OCI-LY3 (cell line): Measurements from ENCODE around the gene DDAH2.

ENCODE experiments used
- H2AFZ ChIP-seq: fragments of 200-600, 300-600 bp; shearing (Covaris generic); 2 replicates; pipeline ENCODE4 v1.6.0; 2014; ENCODE audit warnings: antibody characterized with exemption, low read depth, low read length
- H3K27ac ChIP-seq: fragments of 200-600, 300-600 bp; sonication (generic); 2 replicates; pipeline ENCODE4 v1.5.1; 2014; ENCODE audit warnings: mild to moderate bottlenecking, low read length, moderate library complexity, mixed read lengths
- H3K27me3 ChIP-seq: fragments of 200-600, 300-600 bp; sonication (generic); 2 replicates; pipeline ENCODE4 v1.6.1; 2014; ENCODE audit warnings: low read depth, low read length, mixed read lengths
- H3K36me3 ChIP-seq: fragments of 200-600, 300-600 bp; sonication (generic); replicated peaks from 2 replicates; pipeline ENCODE3; 2014; ENCODE audit warnings: low read depth, low read length, mixed read lengths
- H3K4me1 ChIP-seq: fragments of 300-600, 200-600 bp; sonication (generic); 2 replicates; pipeline ENCODE4 v1.6.1; 2014; ENCODE audit warnings: low read length, mixed read lengths
- H3K4me2 ChIP-seq: fragments of 200-600, 300-600 bp; sonication (generic); 2 replicates; pipeline ENCODE4 v1.6.1; 2014; ENCODE audit warnings: low read length, mixed read lengths
- H3K4me3 ChIP-seq: fragments of 300-600, 200-600 bp; sonication (generic); 2 replicates; pipeline ENCODE4 v1.5.1; 2014; ENCODE audit warnings: antibody characterized with exemption, mild to moderate bottlenecking, low read length, moderate library complexity
- H3K79me2 ChIP-seq: fragments of 300-600, 200-600 bp; shearing (Covaris generic); 2 replicates; pipeline ENCODE4 v1.6.1; 2014; ENCODE audit warnings: mild to moderate bottlenecking, low read length, mixed read lengths
- H3K9ac ChIP-seq: fragments of 300-600, 200-600 bp; shearing (Covaris generic); 2 replicates; pipeline ENCODE4 v1.6.0; 2014; ENCODE audit warnings: mild to moderate bottlenecking, low read length, moderate library complexity
- H3K9me3 ChIP-seq: fragments of 200-600, 300-600 bp; shearing (Covaris generic); 2 replicates; pipeline ENCODE4 v1.6.1; 2014; ENCODE audit warnings: low read length, mixed read lengths; ENCODE audit not compliant: insufficient read depth
- H4K20me1 ChIP-seq: fragments of 200-600, 300-600 bp; sonication (generic); 2 replicates; pipeline ENCODE4 v1.6.1; 2016; ENCODE audit warnings: low read length, mixed read lengths; ENCODE audit not compliant: insufficient read depth
- EZH2phosphoT487 ChIP-seq: fragments of 200-600 bp; shearing (Covaris generic); IDR thresholded peaks from 2 replicates; pipeline ENCODE4 v1.6.1; 2018; ENCODE audit warnings: antibody characterized with exemption, mixed run types, low read depth
- TF ChIP-seq, protein P1 (sequence below): fragments of 200-600, 300-600 bp; sonication (generic); IDR thresholded peaks from 2 replicates; pipeline ENCODE4 v1.5.1; 2014; ENCODE audit warnings: antibody characterized with exemption, low read length, low read depth

Gene DDAH2

DNA sequence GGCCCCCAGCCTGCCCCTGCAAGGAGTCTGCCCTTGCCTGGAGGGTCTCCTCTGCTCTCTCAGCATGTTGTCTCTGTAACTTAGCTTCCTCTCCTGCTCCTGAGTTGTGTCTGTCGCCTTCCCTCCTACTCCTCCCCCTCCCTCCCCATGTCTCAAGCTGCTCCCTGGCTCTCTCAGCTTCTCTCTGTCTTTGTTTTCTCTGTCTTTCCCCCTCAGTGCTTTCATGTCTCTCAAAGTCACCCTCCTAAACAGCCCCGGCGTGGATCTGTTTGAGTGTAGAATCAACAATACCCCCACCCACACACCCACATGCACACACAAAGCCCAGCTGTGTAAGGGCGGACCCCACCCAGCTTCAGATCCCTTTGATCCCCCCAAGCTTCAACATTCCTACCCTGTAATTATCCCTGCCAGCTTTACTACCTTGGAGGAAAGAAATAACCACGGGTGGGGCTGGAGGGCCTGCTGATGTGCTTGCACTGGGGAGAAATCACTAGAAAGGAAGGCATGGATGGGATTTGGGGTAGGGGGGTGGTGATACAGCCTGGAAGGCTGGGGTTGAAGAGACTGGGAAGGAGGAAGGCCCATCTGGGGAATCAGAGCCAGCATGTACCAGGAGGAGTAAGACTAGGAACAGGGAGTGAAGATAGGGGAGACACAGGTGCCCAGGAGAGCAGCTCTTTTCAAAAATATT lies 15.0 kb downstream of the DDAH2 start:
- no peaks in the 10 kb centered on the region for H3K9me3 ChIP-seq
- H2AFZ ChIP-seq = no peak overlapping the region
- no peaks in the 10 kb centered on the region for H3K79me2 ChIP-seq
- H3K4me3 ChIP-seq = no peak overlapping the region
- TF ChIP-seq, protein P1, sequence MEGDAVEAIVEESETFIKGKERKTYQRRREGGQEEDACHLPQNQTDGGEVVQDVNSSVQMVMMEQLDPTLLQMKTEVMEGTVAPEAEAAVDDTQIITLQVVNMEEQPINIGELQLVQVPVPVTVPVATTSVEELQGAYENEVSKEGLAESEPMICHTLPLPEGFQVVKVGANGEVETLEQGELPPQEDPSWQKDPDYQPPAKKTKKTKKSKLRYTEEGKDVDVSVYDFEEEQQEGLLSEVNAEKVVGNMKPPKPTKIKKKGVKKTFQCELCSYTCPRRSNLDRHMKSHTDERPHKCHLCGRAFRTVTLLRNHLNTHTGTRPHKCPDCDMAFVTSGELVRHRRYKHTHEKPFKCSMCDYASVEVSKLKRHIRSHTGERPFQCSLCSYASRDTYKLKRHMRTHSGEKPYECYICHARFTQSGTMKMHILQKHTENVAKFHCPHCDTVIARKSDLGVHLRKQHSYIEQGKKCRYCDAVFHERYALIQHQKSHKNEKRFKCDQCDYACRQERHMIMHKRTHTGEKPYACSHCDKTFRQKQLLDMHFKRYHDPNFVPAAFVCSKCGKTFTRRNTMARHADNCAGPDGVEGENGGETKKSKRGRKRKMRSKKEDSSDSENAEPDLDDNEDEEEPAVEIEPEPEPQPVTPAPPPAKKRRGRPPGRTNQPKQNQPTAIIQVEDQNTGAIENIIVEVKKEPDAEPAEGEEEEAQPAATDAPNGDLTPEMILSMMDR = no peak
- TF ChIP-seq EZH2phosphoT487 = no peak
- no peak overlapping the region for H3K9ac ChIP-seq
- H3K27me3 ChIP-seq = no peaks in the 10 kb centered on the region
- H4K20me1 ChIP-seq = no peaks in the 10 kb centered on the region
- H3K36me3 ChIP-seq = no peaks in the 10 kb centered on the region
- H3K4me1 ChIP-seq = peaks cover 6% of the 10 kb centered on the region
- no peak overlapping the region for H3K27ac ChIP-seq
- H3K4me2 ChIP-seq = no peak overlapping the region

DNA sequence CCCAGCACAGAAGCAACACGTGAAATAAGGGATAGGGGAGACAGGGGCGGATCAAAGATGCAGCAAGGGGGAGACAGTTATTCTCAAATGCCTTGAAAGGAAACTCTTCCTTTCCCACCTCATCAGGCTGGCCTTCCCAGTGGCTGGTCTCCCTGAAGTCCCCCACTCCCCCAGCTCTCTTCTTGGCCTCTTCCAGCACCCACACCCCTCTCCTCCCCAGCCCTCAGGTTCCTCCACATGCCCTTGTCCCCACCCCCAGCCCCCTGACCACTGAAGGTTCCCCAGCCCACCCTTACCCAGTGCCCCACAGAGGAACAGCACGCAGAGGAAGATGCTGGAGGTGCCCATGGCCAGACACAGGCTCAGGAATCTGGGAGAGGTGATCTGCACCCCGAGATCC lies 15.6 kb downstream of the DDAH2 start:
- Histone ChIP-seq H3K27me3 (no peaks in the 10 kb centered on the region), H3K9me3 (no peaks in the 10 kb centered on the region), H3K27ac (no peak overlapping the region), H3K4me1 (peaks cover 6% of the 10 kb centered on the region), H4K20me1 (no peaks in the 10 kb centered on the region), H3K79me2 (no peaks in the 10 kb centered on the region), H3K4me2 (no peak overlapping the region), H3K9ac (no peak overlapping the region), H2AFZ (no peak overlapping the region), H3K36me3 (no peaks in the 10 kb centered on the region), H3K4me3 (no peak overlapping the region)
- TF ChIP-seq, protein P1 = no peak
- no peak for TF ChIP-seq EZH2phosphoT487

- peaks cover 6% of the 10 kb centered on the region for H3K4me1 ChIP-seq
- H4K20me1 ChIP-seq = no peaks in the 10 kb centered on the region
- no peak overlapping the region for H3K27ac ChIP-seq
- no peaks in the 10 kb centered on the region for H3K27me3 ChIP-seq
- no peaks in the 10 kb centered on the region for H3K36me3 ChIP-seq
- no peak overlapping the region for H3K9ac ChIP-seq
- TF ChIP-seq EZH2phosphoT487 = no peak
- TF ChIP-seq, protein P1 = peak; percentile 19
- no peaks in the 10 kb centered on the region for H3K79me2 ChIP-seq
- H2AFZ ChIP-seq = no peak overlapping the region
- no peak overlapping the region for H3K4me3 ChIP-seq
- H3K4me2 ChIP-seq = no peak overlapping the region
- no peaks in the 10 kb centered on the region for H3K9me3 ChIP-seq
Observed at GRCh38 chr6:31712296-31712695, 16.8 kb downstream of the DDAH2 start.

DNA sequence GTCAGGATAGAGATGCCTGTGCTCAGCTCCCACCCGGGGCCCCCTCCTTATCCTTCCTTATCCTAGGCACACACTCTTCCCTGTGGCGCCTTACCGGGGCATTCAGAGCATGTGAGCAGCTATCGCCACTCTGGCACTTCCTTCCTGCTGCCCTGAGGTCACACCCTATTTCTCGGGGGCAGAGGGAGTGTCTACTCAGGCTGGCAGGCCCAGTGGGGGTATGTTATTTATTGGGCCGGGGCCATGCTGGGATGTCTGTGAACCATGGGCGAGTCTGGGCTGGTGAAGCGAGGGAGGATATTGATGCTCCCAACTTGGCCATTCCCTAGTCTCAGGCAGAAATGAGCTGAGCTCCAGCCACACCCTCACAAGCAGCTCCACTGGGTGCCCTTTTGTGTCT lies 17.9 kb downstream of the DDAH2 start:
- Histone ChIP-seq H3K79me2 (no peaks in the 10 kb centered on the region), H3K36me3 (no peaks in the 10 kb centered on the region), H2AFZ (no peak overlapping the region), H3K4me1 (peaks cover 6% of the 10 kb centered on the region), H4K20me1 (no peaks in the 10 kb centered on the region), H3K9ac (no peak overlapping the region), H3K9me3 (no peaks in the 10 kb centered on the region), H3K4me2 (no peak overlapping the region), H3K27me3 (no peaks in the 10 kb centered on the region), H3K27ac (no peak overlapping the region), H3K4me3 (no peak overlapping the region)
- TF ChIP-seq, protein P1 = no peak
- TF ChIP-seq EZH2phosphoT487 = no peak
